K562 (cell line): ENCODE data around the gene TXNIP. TPM values are rescaled to one million over a fixed set of nuclear protein-coding genes. Genes with fewer than 3 reads are reported as not detected.

Source experiments
- MGA ChIP-seq: fragments of 450-650 bp; IDR thresholded peaks from 2 replicates; pipeline ENCODE4 v1.6.1; 2016; ENCODE audit warnings: mild to moderate bottlenecking, moderate library complexity
- polyA plus RNA-seq, 8 experiments: library from polyadenylated mRNA; depleted of rRNA in 4 of 8; stranded (reverse) in 5 of 8; unstranded in 3 of 8; fragments of >200 nt; fragmentation: Nextera tagmentation in 2 of 8; fragmentation: Illumina TruSeq in 1 of 8; extraction: Ambion mirVana in 2 of 8; extraction: Trizol in 1 of 8; gene quantifications; 2 replicates each; pipeline versions ENCODE4 v1.2.1 to v1.2.3, GENCODE V29; 2011 to 2014; ENCODE audit warnings: inconsistent platforms in 1 of 8, missing spikeins in 1 of 8
- total RNA-seq, 7 experiments: library from RNA; depleted of rRNA in 6 of 7; stranded (reverse); fragments of >200 nt in 6 of 7; fragmentation: Illumina TruSeq in 2 of 7; extraction: Trizol in 2 of 7; gene quantifications; 2 replicates each; pipeline versions ENCODE4 v1.2.1 to v1.2.3, GENCODE V29; 2011 to 2021; ENCODE audit warnings: low replicate concordance in 1 of 7

TXNIP gene
- total and polyA plus RNA-seq, 9 of the 15 experiments (the other 6 are each of a cell fraction or from before 2014, with no cell fraction given) = 120 to 499 (median 257) TPM

GRCh38 chr1:145961425-145962156 is 34.8 kb downstream of the TXNIP start (continued):
- peak; percentile 54 for TF ChIP-seq MGA
